Measurements from ENCODE around the gene TARBP1. TPM values are rescaled to one million over a fixed set of nuclear protein-coding genes. Genes with fewer than 3 reads are reported as not detected.
A peak's percentile ranks its signal among the peaks of the same experiment; 100 is the strongest.
"Not testable (repeated sequence)": the region's sequence is repeated elsewhere in the genome, so short reads cannot be mapped to it uniquely, and the experiment has no call there.

Gene TARBP1
- total RNA-seq, 1 donor, result 47.1 TPM

- DNase-seq (ENCODE audit: low read depth in 2 of 3, low spot score in 2 of 3), result no peak
These were observed 28.8 kb upstream of the TARBP1 start for GRCh38 chr1:234507626-234508387.

- no peak for DNase-seq (ENCODE audit: low read depth in 2 of 3, low spot score in 2 of 3)
These were observed 28.1 kb upstream of the TARBP1 start for GRCh38 chr1:234507089-234507488.

GRCh38 chr1:234505769-234506102, 26.8 kb upstream of the TARBP1 start:
- DNase-seq (ENCODE audit: low read depth in 2 of 3, low spot score in 2 of 3), result no peak

- no peak for DNase-seq (ENCODE audit: low read depth in 2 of 3, low spot score in 2 of 3)
These were observed 26.2 kb upstream of the TARBP1 start for GRCh38 chr1:234504969-234505768.

GRCh38 chr1:234504251-234504650, 25.3 kb upstream of the TARBP1 start:
- not testable (repeated sequence) for DNase-seq (ENCODE audit: low read depth in 2 of 3, low spot score in 2 of 3)

GRCh38 chr1:234503193-234504050, 24.4 kb upstream of the TARBP1 start:
- DNase-seq (ENCODE audit: low read depth in 2 of 3, low spot score in 2 of 3), result no peak

GRCh38 chr1:234502785-234503184, 23.8 kb upstream of the TARBP1 start:
- no peak for DNase-seq (ENCODE audit: low read depth in 2 of 3, low spot score in 2 of 3)

GRCh38 chr1:234500269-234500668, 21.3 kb upstream of the TARBP1 start:
- peak in 1 of 3 donors; percentile 41 for DNase-seq (ENCODE audit: low read depth in 2 of 3, low spot score in 2 of 3)

- no peak for DNase-seq (ENCODE audit: low read depth in 2 of 3, low spot score in 2 of 3)
These were observed 20.9 kb upstream of the TARBP1 start for GRCh38 chr1:234499943-234500245.

- DNase-seq (ENCODE audit: low read depth in 2 of 3, low spot score in 2 of 3), result peak; percentile 62 to 84 (median 82)
These were observed 20.4 kb upstream of the TARBP1 start for GRCh38 chr1:234499119-234499942.

GRCh38 chr1:234498448-234499118, 19.6 kb upstream of the TARBP1 start:
- DNase-seq (ENCODE audit: low read depth in 2 of 3, low spot score in 2 of 3), result no peak

GRCh38 chr1:234497589-234497988, 18.6 kb upstream of the TARBP1 start:
- no peak for DNase-seq (ENCODE audit: low read depth in 2 of 3, low spot score in 2 of 3)

- no peak for DNase-seq (ENCODE audit: low read depth in 2 of 3, low spot score in 2 of 3)
These were observed 16.4 kb upstream of the TARBP1 start for GRCh38 chr1:234495231-234495990.

GRCh38 chr1:234494049-234494448, 15.1 kb upstream of the TARBP1 start:
- DNase-seq (ENCODE audit: low read depth in 2 of 3, low spot score in 2 of 3), result no peak

- DNase-seq (ENCODE audit: low read depth in 2 of 3, low spot score in 2 of 3), result peak in 1 of 3 donors; percentile 26
These were observed 12.0 kb upstream of the TARBP1 start for GRCh38 chr1:234490793-234491479.

- no peak for DNase-seq (ENCODE audit: low read depth in 2 of 3, low spot score in 2 of 3)
These were observed 10.7 kb upstream of the TARBP1 start for GRCh38 chr1:234489698-234490077.

GRCh38 chr1:234489007-234489697, 10.2 kb upstream of the TARBP1 start:
- no peak for DNase-seq (ENCODE audit: low read depth in 2 of 3, low spot score in 2 of 3)

All from hematopoietic multipotent progenitor cell (in vitro differentiated cells).